HG03342 (cell line): ENCODE results near the gene RAB7A.
"Not testable (repeated sequence)": the region's sequence is repeated elsewhere in the genome, so short reads cannot be mapped to it uniquely, and the experiment has no call there.

Experiments
- ATAC-seq: cut with Tn5 transposase; IDR thresholded peaks from one replicate; pipeline ENCODE4 v1.9.1; 2021; ENCODE audit warnings: mild to moderate bottlenecking, moderate library complexity; ENCODE audit not compliant: unreplicated experiment

The RAB7A gene

GRCh38 chr3:128749561-128749960 lies 23.6 kb downstream of the RAB7A start:
- not testable (repeated sequence) for ATAC-seq

- ATAC-seq = no peak
These were observed 27.7 kb downstream of the RAB7A start for GRCh38 chr3:128753715-128754114.

DNA sequence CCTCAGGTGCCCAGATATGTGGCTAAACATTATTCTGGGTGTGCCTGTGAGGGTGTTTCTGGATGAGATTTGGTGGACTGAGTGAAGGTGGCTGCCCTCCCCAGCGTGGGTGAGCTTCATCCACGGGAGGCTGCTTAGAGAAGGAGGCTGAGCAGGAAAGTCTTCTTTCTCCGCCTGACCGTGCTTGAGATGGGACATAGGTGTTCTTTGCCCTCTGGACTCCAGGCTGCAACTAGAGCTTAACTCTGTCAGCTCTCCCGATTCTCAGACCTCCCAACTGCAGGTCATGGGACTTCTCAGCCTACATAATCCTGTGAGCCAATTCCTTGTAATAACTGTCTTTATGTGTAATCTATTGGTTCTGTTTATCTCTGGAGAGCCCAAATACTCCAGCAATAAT lies 34.1 kb downstream of the RAB7A start:
- no peak for ATAC-seq

- ATAC-seq = no peak
These were observed 34.9 kb downstream of the RAB7A start for GRCh38 chr3:128760881-128761280.

GRCh38 chr3:128761392-128761791 lies 35.4 kb downstream of the RAB7A start:
- ATAC-seq = no peak

DNA sequence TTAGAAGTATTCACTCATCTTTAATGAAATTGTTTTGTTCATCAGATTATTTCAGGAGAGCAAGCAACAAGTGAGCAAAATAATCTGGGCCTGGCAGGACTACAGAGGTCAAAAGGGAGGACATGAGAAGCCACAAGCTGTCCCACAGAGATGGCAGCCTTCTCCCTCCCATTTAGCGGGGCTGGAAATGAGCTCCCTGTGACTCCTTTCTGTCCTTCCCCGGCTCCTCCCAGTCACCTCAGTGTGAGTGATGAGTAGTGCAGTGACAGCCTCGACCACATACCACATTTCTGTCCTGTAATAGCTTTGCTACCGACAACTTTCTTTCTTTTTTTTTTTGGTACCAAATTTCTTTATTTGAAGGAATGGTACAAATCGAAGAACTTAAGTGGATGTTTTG lies 38.0 kb downstream of the RAB7A start:
- no peak for ATAC-seq

- ATAC-seq = no peak
These were observed 38.9 kb downstream of the RAB7A start for GRCh38 chr3:128764863-128765262.

DNA sequence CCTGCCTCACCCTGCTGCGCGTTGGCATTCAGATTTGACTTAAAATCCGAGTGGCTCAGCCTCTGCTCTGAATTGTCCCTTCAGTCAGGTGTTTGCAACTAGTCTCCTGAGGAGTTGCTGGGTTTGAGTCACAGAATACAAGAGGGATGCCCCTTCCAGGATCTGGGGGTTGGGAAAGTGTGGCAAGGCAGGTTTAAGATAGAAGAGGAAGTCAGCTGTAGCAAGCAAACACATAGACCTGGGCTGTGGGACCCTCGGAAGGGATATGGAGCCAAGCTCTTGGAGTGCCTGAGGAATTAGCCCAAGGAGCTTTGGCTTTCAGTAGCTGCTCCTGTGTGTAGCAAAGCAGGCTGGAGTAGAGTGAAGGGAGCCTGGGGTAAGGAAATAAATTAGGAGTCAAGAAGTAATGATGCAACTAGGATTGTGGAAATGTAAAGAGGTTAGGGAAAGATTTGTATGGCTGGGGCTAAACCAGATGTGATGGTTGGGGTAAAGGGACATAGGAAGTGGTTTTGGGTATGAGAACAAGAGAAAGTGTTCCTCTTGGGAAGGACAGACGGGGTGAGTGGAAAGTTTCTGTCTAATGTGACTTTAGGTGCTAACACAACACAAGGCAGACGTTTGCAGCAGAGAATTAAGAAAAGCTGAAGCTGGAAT lies 41.2 kb downstream of the RAB7A start:
- ATAC-seq = no peak

DNA sequence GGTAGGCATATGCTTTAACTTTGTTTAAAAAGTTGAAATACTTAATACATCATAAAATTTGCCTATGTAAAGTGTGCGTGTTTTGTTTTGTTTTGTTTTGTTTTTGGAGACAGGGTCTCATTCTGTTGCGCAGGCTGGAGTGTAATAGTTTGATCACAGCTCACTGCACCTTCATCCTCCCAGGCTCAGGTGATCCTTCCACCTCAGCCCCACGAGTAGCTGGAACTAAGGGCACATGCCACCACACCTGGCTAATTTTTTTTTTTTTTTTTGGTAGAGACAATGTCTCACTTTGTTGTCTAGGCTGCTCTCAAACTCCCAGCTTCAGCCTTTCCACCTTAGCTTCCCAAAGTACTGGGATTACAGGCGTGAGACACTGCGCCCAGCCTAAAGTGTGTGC lies 42.5 kb downstream of the RAB7A start:
- ATAC-seq = no peak

- ATAC-seq = no peak
These were observed 44.4 kb downstream of the RAB7A start for GRCh38 chr3:128770387-128770786.

DNA sequence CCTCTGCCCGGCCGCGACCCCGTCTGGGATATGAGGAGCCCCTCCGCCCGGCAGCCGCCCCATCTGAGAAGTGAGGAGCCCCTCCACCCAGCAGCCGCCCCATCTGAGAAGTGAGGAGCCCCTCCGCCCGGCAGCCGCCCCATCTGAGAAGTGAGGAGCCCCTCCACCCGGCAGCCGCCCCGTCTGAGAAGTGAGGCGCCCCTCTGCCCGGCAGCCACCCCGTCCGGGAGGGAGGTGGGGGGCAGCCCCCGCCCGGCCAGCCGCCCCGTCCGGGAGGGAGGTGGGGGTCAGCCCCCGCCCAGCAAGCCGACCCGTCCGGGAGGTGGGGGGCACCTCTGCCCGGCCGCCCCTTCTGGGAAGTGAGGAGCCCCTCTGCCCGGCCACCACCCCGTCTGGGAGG lies 47.2 kb downstream of the RAB7A start:
- ATAC-seq = not testable (repeated sequence)

GRCh38 chr3:128773592-128773991 lies 47.6 kb downstream of the RAB7A start:
- not testable (repeated sequence) for ATAC-seq

DNA sequence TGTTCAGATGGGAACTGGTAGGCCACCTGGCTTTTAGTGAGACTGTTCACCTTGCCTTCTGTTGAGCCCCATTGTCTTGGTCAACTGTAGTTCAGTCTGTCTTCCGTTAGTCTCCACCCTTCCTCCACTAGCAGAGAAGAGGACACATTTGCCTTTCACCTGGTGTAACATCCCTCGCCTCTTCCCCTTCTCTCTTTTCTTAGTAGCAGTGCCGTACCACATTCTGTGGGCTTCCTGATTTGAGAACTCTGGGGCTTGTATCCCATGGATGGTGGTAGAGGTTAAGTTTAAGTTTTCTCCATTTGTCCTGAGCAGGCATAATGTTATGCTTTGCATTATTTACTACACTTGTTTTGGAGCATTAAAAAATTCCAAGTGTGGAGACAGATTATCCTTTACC lies 49.3 kb downstream of the RAB7A start:
- no peak for ATAC-seq

GRCh38 chr3:128775906-128776542 lies 50.0 kb downstream of the RAB7A start:
- no peak for ATAC-seq

- no peak for ATAC-seq
These were observed 54.3 kb downstream of the RAB7A start for GRCh38 chr3:128780101-128780837.

GRCh38 chr3:128781164-128781563 lies 55.2 kb downstream of the RAB7A start:
- no peak for ATAC-seq

DNA sequence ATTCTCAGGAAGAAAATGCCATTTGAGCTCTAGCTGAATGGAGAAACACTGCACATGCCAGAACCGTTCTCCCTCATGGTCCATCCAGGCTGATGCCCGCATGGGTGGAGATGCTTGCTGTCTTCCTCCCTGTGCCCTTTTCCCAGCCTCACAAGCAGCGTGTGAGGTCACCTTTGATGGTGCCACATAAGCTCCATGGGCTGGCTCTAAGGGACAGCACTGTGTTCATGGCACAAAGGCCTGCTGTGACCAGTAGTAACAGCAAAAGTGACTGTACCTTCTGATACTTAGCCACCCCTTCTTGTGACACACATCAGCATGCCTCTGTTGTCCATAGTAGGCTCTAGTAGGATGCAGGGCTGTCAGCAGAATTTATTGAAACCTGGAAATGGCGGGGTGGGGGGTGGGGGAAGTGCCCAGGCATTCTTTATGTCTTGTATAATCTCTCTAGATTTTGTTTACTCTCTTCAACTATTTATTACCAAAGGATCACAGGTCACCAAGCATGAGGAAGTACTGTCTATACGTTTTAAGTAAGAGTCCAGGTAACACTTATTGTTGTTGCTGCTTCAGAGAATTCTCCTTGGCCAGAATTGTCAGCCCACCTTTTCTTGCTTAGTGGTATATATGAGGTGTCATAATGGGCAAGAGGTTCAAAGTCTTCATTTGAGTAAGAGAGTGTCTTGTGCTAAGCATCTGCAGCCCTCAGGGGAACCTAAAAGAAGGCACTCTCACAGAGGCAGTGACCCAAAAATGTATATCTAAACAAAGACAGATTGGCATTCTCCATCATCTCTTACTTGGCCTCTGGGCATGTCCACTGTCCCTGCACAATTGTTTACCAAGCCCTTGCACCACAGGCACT lies 56.5 kb downstream of the RAB7A start:
- ATAC-seq = no peak

DNA sequence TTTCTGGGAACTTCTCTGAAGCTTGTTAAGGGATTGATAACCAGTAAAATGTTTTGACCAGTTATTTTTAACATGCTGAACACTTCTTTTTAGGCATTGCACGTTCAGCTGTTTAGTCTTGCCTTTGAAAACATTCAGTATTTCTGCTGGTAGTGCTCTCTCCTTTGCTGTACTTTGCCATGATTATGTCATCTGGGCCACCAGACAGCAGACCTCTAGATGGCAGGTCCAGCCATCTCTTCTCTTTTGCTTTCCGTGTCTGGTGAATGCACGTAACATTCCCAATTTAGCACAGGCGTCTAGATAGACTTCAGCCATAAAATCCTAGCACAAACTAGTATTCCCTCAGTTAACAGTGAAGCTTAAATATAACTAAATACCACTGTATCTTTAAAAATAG lies 57.8 kb downstream of the RAB7A start:
- no peak for ATAC-seq

- ATAC-seq = no peak
These were observed 58.2 kb downstream of the RAB7A start for GRCh38 chr3:128784232-128784631.

- ATAC-seq = no peak
These were observed 58.9 kb downstream of the RAB7A start for GRCh38 chr3:128784843-128785242.

GRCh38 chr3:128786434-128787020 lies 60.5 kb downstream of the RAB7A start:
- no peak for ATAC-seq
